AG04449 (cell line): ENCODE measurements around the gene LRTM2.
"Not testable (repeated sequence)": the region's sequence is repeated elsewhere in the genome, so short reads cannot be mapped to it uniquely, and the experiment has no call there.

Experiments used
- CTCF ChIA-PET: fragments of 350-600 bp; formaldehyde crosslinking; extraction: SDS; loops from one replicate; lab custom pipeline; 2021; ENCODE audit warnings: antibody characterized with exemption; lab: Yijun Ruan, JAX
- POLR2A ChIA-PET: fragments of 400-600, 350-600 bp; formaldehyde crosslinking; extraction: SDS; loops from one replicate; lab custom pipeline; 2020; ENCODE audit warnings: antibody characterized with exemption, inconsistent platforms; lab: Yijun Ruan, JAX
- DNase-seq: peaks from one replicate; pipeline ENCODE4 v3.0.0-alpha.2; 2010; ENCODE audit warnings: low read depth, low spot score
- H3K4me3 ChIP-seq: 2 replicates; pipeline ENCODE4 v1.5.1; 2011; ENCODE audit warnings: low read depth, mild to moderate bottlenecking, control low read depth, low read length
- CTCF ChIP-seq: IDR thresholded peaks from one replicate; pipeline ENCODE4 v1.5.1; 2011; ENCODE audit warnings: mild to moderate bottlenecking, moderate library complexity, low read length, control low read depth, inconsistent platforms; ENCODE audit not compliant: insufficient read depth; ENCODE audit errors: missing control alignments

Gene LRTM2

DNA sequence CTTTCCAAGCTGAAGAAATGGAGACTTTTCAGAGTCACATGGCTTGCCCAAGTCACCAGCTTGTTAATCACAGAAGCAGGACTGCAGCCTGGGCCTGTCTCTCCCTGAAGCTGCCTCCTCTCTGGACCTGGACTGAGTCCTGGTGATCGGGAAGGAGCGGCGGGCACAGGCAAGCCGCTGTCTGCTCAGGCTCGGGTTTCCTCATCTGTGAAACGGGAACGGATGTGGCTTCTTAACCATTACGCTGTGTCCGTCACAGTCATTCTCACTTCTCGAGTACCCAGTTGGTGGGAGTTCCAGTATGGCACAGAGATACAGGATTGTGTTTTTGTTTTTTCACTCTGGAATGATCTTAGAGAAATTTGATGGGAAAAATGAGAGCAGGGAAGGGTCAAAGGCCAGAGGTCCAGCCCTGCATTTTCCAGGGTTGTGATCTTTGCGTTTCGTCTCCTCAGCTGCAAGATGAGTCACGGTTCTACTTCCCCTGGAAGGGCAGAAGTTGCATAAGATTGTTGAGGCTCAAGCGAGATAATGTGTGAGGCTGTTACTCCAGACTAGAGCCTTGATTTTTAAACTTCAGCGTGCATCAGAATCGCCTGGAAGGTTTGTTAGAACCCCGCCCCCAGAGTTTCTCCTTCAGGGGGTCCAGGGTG lies 7.6 kb upstream of the LRTM2 start:
- H3K4me3 ChIP-seq: no peak overlapping the region
- TF ChIP-seq CTCF: no peak
- ChIA-PET CTCF (interaction anchor here (0.8 to 1.4 kb wide), 3 partner anchors 17 to 770 kb away, joined by 3 to 6 read pairs (median 4); no protein-coding TSS in a partner anchor), POLR2A (no interaction called here)
- DNase-seq: no peak

DNA sequence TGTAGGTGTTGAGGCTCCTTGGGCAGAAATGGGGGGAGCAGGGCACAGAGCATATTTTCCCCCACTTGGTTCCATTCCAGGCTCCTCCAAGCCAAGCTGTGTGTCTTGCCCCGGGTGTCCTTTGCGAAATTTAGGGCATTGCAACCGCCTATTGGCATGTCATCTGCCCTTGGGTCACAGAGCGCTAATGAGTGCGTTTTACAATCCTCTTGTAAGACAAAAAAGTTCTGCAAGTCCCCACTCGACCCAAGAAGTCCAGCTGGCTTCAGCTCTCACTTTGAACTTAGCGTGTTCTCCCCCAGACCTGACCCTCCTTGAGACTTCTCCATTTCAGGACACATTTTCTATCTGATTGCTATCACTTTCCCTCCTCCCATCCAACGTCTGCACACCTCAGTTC lies 6.1 kb upstream of the LRTM2 start:
- TF ChIP-seq CTCF: no peak
- CTCF ChIA-PET: interaction anchor here (1.0 to 1.6 kb wide), 4 partner anchors 8 to 126 kb away, joined by 3 to 5 read pairs (median 4); no protein-coding TSS in a partner anchor
- H3K4me3 ChIP-seq: no peak overlapping the region
- no peak for DNase-seq
- POLR2A ChIA-PET: no interaction called here

DNA sequence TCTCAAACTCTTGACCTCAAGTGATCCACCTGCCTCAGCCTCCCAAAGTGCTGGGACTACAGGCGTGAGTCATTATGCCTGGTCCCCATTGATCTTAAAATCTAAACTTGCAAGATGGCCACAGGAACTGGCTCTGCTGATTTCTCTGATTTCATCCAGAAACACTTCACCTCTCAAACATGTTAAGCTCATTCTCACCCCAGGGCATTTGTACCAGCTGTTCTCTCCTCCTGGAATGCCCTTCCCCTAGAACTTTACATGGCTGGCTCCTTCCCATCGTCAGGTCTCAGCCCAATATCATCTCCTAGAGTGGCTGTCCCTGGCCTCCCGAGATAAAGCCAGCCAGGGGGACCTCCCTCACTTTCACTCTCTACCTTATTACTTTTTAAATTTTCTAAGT lies 5.3 kb upstream of the LRTM2 start:
- POLR2A ChIA-PET: no interaction called here
- CTCF ChIA-PET: interaction anchor here (1.5 to 1.6 kb wide), 2 partner anchors 13 to 125 kb away, joined by 5 read pairs; no protein-coding TSS in a partner anchor
- TF ChIP-seq CTCF: no peak
- DNase-seq: no peak
- no peak overlapping the region for H3K4me3 ChIP-seq

DNA sequence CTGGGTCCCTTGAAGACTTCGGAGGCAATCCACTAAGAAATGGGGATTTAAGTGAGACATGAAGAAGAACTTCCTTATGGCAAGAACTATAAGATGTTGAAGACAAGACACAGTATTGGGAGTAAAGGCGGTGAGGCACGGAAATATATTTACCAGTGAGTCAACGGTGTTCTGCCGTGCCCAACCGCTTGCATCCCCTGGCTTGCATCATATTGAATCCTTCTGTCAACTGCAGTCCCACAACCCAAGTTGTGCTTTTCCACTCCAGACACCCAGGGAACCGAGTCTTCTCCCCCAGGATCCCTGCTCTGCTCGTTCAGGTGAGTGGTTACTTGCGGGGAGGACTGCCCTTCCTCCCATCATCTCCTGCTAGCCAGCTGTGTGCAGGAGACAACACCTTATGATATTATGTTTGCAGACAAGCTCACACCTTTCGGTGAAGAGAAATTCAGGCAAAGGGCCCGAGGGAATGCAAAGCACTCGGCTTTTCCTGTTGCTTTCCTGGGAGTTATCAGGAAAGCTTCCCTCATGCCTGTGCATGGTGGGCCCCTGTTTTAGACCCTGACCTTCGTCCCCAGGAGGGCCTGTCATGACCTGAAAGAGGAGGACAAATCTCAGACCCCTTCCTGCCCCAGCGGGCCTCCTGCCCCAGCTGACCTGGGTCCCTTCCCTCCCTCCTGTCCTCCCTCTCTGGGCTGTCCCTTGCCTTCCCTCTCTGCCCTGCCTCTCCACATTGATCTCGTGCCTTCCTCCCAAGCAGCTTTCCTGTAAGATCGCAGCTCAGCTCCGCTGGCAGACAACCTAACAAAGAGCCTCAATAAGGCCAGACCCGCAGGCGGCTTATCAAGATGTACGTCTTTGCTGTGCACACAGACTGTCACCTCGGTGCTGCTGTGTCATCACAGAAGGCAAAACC lies 4.3 kb upstream of the LRTM2 start:
- CTCF ChIA-PET: interaction anchor here (1.0 to 1.6 kb wide), 3 partner anchors 124 to 163 kb away, joined by 5 to 6 read pairs (median 5); no protein-coding TSS in a partner anchor
- no peak for DNase-seq
- POLR2A ChIA-PET: no interaction called here
- no peak overlapping the region for H3K4me3 ChIP-seq
- TF ChIP-seq CTCF: no peak

GRCh38 chr12:1816730-1817348 lies 3.5 kb upstream of the LRTM2 start:
- CTCF ChIA-PET: interaction anchor here (1.0 to 1.6 kb wide), 2 partner anchors 123 to 164 kb away, joined by 5 to 6 read pairs; no protein-coding TSS in a partner anchor
- POLR2A ChIA-PET: no interaction called here
- no peak overlapping the region for H3K4me3 ChIP-seq
- DNase-seq: no peak
- no peak for TF ChIP-seq CTCF

GRCh38 chr12:1817928-1818327 lies 2.4 kb upstream of the LRTM2 start:
- POLR2A ChIA-PET, CTCF ChIA-PET, H3K4me3 ChIP-seq, DNase-seq: not testable (repeated sequence)
